GM12872 (cell line): Measurements from ENCODE around the gene RSRC1.

Experiments used
- CTCF ChIP-seq: IDR thresholded peaks from 3 replicates; pipeline ENCODE4 v1.5.1; 2011; ENCODE audit warnings: low read depth, mild to moderate bottlenecking, low read length, moderate library complexity; ENCODE audit not compliant: insufficient read depth

The RSRC1 gene

GRCh38 chr3:158095814-158096704, 13.8 kb upstream of the RSRC1 start:
- no peak for TF ChIP-seq CTCF

- no peak for TF ChIP-seq CTCF
These were observed 12.8 kb upstream of the RSRC1 start for GRCh38 chr3:158097081-158097592.

GRCh38 chr3:158097593-158098308, 12.1 kb upstream of the RSRC1 start:
- no peak for TF ChIP-seq CTCF

- TF ChIP-seq CTCF, result no peak
These were observed 11.6 kb upstream of the RSRC1 start for GRCh38 chr3:158098309-158098639.

GRCh38 chr3:158098834-158099424, 11.0 kb upstream of the RSRC1 start:
- TF ChIP-seq CTCF, result no peak

- no peak for TF ChIP-seq CTCF
These were observed 9.2 kb upstream of the RSRC1 start for GRCh38 chr3:158100681-158101080.
